NCI-H2196 treated with DMSO at 0.1 percent for 48 hours (cell line): Measurements from ENCODE around the gene THRB.

Experiments used
- DNase-seq: peaks from one replicate; lab custom pipeline; 2025; ENCODE audit not compliant: unreplicated experiment; lab: John Stamatoyannopoulos, UW

The THRB gene

DNA sequence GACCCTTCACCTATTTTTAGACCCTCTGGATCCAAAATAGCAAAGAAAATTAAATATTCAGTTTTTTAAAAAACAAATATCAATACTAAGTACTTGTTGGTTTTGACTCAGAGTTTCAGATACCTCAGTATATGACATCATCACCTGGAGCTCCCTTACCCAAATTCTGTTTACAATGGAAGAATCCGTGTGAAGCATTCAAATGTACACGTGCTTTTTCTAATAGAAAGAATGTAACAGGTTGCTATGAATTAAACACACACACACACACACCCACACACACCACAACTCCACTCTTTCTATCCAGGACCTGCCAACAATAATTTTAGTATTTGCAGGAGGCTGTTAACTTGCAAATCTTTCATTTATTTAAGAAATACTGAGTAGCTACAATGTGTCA, 221.8 kb downstream of the THRB start:
- DNase-seq: no peak

DNA sequence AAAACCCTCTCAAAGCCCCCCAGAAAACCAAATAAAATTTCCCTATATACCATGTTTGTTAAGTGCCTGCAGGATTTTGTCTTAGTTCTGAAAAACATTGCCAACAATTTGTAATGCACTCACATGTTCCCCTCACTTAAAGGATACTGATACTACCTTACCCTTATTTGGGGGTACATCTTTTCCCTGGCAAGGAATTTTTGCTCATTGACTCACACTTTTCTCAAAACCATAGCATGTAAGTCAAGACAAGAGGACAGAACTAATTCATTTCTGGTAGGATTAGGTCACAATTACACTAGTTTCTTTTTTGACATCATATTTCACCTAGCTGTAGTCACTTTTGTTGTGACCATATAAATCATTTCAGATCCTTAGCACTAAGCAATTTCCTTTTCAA, 222.2 kb downstream of the THRB start:
- DNase-seq: no peak

DNA sequence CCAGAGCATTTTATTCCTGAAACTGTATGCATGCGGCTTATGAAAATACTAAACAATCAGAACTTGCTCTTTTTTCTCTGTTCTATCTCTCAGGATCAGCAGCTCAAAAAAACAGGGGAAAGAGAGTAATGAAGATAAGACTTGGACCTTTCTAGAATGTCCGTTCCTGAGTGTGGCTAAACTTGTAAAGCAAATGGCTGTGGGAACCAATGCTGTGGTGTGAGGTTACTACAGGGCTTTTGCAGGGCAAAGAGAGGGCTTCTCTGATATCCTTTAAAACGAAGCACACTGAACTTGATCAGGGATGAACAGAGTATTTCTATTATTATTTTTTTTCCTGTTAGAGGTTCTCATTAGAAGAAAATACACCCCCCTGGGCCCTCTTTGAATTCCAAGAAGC, 223.4 kb downstream of the THRB start:
- no peak for DNase-seq

DNA sequence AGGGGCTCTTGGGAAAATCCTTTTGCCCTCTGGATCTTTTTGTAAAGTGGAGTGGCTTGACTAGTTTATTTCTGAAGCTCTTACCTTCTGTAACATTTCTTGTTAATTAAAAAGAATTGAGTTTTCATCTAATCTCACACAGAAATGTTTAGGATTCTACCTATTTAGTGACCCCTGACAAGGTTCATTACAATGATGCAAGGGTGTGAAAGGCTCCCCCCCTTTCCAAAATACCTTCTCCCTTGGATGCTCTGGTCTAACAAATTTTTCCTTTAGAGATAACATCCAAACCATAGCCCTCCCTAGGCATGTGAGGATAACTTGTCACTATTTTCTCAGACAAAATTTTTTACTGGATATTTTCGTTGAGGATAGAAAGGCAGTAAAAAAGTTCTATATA, 223.9 kb downstream of the THRB start:
- no peak for DNase-seq

DNA sequence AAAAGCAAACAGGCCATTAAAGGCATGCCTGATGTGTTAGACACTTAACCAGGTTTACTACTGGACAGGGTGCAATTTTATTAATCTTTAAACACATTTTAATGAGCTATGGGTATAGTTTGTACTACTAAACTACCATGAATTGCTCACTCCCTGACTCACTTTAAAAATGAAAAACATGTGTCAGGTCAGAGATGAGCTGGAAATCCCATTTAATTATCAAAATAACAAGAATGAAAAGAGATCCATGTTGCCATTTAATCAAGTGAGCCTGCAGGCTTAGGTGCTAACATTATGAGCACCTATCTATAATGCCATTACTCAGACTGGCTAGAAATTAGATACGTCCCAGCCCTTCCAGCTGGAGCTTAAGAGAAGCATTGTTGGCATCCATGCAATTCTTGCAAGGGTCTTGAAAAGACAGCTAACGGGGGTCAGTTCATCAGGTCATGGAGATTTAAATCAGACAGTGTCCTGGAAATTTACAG, 224.4 kb downstream of the THRB start:
- no peak for DNase-seq

DNA sequence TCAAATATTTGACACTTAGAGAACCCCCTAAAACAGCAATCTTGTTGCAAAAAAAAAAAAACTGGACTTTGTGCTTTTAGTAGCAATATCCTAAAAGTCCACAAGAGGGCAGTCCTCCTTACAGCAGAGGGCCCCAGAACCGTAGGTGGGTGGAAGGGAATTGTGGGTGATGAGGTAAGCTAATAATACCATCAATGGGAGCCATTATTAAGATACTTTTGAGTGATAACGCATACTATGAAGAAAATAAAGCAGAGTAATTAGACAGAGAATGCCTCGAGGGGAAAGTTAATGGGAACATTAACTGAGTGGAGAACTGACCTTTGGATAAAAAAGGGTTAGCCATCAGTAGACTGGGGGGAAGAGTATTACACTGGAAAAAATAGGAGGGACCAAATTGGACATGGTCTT, 229.9 kb downstream of the THRB start:
- no peak for DNase-seq

DNA sequence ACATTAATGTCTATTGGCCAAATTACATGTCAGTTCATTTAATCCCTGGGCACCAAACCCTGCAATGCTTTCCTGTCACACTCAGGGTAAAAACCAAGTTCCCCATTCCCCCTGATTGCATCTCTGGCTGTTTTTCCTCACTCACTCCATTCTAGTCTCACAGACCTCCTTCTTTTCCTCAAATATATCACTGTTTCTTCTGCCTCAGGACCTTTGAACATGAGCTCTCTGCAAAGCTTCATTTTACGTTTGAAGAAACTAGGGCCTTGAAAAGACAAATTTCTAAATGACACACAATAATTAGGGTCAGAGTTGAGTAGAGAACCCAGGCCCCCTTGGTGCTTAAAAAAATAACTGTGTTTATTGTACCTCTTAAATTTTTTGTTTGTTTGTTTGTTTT, 230.6 kb downstream of the THRB start:
- DNase-seq: no peak

DNA sequence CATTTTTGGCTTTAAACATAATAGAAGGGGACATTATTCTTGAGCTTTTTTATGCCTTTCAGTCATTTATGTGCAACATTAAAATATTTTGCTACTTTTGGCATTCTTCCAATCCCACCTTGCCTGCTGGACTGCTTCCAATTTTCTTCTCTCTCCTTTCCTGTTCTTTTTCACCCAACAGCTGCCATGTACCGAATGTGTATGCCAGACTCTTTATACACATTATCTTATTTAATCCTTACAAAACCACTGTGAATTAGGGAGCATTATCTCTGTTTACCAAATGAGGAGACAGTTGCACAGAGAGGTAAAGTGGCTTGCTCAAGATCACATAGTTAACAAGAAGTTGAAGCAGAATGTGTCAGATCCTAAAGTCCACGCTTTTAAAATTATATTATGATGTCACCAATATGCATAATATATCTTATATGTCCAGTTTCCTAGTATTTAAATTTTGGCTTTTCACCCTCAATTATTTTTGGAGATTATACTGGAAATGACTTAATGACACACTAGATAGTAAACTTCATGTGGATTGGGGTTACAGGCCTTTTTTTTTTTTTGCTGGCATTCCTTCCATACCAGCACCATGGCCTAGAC, 231.5 kb downstream of the THRB start:
- DNase-seq: no peak

DNA sequence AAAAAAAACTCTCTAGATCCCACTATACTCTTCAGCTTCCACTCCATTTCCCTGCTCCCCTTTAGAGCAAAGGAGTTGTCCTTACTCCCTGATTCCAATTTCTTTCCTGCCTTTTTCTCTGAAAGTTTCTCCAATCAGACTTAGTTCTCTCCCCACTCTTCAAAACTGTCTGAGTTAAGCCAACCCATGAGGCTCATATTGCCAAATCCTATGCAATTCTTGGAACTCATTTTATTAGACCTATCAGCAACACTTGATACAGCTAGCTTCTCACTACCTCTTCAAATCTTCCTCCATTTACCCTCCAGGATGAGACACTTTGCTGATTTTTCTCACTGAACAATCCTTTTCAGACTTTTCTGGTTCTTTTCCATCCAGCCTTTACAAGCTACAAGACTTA, 233.1 kb downstream of the THRB start:
- DNase-seq: no peak

DNA sequence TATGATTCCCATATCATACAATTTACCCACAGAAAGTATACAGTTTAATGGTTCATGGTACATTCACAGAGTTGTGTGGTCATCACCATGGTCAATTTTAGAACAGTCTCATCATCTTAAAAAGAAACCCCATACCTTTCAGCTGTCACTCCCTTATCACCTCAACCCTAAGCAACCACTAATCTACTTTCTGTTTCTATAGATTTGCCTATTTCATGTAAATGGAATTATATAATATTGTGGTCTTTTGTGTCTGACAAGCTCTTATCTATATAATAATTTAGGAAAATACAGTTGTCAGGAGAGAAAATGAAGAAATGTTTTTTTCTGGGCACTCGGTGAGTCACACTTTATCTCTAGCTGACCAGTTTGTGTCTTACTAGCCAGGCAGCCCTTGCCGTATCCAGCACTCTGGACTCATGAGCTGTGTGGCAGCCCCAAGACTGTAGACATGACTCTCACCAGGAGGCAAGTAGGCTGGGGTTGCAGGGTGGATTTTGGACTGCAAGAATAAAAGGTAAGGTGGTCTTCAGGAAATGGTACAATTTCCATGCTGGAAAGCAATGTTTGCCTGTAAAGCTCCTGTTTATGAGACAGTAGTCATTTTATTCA, 234.6 kb downstream of the THRB start:
- no peak for DNase-seq

DNA sequence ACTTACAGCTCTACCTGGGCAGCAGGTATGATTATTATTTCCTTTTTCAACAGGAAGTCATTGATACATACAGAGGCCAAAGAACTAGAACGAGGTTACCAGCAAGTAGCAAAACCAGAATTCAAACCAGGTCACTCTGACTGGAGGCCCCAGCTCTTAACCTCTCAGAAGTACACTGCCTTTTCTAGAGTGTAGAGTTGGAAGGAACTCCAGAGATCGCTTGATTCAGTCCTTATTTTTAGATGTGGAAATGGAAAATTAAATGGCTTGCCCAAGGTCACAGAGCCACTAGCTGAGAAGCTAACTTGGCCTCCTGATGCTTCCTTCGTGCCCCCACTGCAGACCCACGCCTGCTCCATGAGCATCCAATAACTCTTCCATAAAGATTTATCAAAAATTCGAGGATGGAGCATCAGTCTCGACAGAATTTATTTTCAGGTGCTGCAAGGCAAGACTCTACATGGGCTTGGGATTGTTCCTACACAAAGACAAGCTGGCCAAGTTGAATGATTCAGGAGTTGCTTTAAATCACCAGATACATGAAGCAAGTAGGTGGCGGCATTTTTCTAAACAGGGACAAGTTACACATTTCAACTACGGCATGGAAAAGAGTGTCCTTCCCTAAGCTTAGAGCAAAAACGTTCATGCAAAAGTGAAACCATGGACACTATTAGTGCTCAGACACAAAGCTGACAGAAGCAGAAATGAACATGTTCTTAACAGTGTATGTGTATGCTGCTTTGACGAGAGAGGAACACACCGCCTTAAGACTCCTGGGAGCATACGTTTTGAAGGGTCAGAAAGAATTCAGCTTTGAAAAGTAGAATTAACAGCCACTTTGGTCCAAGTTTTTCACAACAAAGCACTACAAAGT, 235.7 kb downstream of the THRB start:
- DNase-seq: no peak

DNA sequence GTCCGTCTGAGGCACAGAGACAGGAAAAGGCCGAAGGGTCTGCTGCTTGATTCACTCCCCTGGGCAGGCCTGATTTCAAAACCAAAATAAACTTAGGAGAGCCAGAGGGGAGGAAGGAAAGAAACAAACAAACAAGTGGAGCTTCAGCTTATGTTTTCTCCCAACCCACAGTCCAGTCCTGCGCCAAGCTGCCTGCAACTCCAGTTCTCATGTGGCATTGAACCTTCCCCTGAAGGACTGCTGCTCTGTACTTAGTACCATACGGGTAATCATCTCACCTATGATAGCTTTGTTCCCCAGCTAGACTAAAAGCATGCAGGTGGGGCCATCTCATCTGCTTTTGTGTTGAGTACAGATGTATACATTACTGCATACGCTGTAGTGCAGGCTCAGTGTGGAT, 236.4 kb downstream of the THRB start:
- no peak for DNase-seq

DNA sequence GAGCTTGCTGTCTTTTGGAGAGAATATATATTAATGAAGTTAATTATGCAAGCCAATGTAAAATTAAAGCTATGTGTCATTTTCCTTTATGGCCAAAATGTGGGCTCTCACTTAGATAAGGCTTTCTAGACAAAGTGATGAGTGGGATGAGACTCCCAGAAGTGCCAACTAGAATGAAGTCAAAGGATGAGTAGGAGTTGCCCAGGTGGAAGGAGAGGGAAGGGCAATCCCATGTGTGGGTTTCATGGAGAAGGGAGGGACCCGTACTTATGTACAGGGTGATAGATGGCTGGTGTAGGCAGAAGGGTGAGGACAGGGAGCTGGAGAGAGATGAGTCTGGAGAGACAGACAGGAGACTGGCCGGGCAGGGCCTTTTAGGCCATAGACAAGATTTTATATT, 239.2 kb downstream of the THRB start:
- DNase-seq: no peak

DNA sequence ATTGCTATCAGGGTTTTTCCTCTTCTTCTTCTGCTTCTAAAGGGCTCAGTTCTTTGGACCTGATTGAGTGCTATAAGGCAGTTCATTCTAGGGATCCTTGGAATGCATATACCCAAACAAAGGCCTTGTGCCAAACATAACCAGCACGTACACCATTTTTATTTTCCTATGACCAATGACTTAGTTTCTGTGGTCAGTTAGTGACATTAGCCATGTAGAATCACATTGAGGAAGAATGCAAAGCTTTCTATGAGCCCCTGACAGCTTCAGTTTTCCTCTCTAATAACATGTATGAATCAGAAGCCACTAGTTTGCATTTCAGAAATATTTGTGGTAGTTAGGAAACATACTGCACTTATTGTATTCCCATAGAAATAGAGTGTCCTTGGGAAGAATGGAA, 240.0 kb downstream of the THRB start:
- DNase-seq: no peak

DNA sequence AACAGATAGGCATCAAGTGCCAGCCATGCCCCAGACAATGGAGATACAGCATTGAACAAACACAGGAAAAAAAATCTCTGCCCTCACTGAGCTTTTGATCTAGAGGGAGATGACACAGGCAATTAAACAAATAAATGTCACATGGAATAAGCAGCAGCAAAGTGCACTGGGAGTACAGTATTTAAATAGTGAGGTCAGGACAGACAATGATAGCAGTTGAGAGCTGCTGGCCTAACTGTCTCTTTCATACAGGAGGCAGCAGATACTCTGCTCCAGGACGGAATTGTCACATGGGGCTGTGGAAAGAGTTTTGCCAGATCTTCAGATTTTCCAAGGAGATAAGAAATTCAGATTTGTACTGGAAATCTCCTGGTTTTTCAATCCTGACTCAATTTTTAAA, 241.3 kb downstream of the THRB start:
- DNase-seq: no peak

DNA sequence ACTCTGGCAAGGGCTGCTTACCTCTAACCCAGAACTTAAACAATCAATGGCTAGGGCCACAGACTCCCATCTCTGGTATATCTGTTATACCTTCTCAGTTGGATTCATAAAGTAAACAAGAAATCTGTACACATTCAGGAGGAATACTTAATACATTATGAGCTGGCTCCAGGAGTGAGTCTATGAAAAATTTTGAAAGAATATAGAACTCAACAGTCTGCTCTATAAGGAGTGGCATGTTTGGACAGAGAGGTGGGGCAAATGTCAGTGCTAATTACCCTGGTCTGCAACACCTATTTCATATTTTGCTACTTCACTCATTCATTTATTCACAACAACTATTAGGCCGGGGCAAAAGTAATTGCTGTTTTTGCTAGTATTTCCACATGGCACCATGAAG, 245.1 kb downstream of the THRB start:
- DNase-seq: no peak

DNA sequence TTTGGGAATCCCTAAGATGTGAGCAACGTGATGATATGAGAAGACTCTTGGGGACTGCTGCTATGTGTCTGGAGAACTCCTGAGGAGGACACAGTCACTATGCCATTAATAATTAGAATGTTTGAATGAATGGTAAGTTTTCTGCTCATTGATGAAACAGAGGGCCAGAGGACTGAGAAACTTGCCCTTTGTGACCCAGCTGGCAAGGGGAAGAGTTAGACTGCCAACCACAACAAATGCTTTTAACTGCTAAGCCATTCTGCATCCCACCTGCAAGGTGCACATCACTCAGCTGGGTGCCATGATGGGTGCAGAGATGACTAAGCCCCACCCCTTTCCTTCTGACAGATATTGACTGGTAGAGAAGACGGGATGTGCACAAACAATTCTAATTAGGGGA, 249.6 kb downstream of the THRB start:
- DNase-seq: no peak

DNA sequence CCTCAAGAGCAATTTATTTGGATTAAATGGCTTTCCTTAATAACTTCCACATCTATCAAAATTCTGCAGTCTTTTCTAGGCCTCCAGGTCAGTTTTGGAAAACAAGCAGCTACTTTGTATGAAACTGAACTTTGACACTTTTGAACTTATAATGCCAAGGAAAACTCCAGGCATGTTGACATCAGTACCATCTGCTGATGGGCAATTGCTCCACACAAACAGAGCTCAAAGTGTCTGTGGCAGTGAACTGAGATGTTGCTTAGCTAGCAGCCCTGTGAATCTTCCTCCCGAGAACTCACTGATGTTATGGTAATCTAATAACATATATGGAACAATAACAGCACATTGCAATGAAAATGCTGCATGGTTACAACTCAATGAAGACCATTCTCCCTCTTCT, 250.2 kb downstream of the THRB start:
- no peak for DNase-seq

DNA sequence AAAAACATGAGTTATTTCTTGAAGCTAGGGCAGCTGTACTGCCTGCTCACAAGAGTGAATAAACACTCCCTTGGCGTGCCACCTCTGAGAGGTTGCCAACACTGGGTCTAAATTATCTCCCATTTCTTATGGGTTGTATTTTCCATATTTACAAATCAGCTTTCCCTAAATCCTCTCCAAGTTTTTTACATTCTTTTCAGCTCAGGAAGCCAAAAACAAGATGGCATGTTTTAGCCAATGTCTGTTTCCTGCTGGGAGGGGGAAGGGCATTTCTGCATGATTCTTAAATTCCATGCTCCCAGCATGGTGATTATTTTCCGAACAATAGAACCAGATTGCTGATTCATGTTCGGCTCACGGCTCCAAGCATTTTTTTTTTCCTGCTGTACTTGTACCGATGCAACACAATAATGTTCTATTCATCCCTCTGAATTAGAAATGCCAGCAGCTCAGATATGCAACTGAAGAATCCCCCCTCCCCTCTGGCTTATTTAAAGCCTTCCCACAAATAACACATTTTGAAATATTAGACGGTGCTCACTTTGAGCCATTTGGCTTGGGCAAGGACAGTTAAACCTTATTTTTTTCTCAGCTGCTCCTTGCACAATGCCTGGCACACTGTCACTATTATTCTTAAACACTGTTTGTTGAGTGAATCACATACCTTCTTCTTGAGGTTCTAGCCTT, 252.5 kb downstream of the THRB start:
- peak; percentile 10 for DNase-seq

DNA sequence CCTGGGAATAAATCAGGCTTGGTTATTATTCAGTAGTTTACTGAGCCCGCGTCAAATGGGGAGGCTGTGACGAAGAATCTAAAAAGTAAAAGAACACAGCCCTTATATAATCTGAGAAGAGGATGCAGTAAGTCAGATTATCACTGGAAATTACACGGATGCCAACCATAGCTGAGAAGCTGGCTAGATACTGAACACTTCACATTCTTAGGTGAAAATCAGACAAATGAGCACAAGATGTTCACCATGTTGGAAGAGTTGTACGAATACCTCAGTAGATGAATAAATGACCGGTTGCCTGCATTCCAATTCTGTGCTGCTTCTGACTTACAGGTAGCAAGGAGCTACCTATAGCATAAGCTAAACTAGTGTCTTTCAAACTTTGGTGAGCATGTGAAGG, 254.3 kb downstream of the THRB start:
- no peak for DNase-seq

DNA sequence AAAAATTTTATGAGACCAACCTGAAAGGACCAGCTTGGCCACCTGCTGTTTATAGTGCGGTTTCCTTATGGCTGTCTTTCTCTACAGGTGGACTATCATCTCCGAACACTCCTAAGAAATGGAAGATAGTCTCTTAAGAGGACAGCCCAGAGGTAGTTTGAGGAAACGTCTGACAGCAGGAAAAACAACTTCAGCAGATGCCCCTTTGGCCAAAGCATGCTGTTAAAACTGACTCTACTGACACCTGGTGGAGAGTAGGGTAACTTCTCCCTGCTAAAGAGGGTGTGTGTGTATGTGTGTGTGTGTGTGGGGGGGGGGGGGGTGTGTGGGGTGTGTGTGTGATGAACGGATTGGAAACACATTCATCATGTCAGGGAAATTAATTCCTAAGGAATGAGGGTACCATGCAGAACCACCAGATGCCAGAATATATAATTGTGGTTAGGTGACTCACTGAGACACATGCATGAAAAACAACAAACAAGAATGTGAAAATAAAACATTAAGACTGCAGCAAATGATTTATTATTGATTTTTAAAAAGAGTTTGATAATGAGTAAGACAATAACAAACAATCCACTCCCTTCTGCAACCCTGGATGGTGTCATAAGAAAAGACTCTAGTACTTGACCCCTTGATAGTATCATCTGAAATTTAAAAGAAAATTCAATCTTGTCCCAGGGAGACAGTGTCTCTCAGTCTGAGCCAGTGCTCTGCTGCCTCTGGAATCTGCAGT, 256.5 kb downstream of the THRB start:
- DNase-seq: peak; percentile 11
